ENCODE data around the gene FAM9A. TPM values are rescaled to one million over a fixed set of nuclear protein-coding genes. Genes with fewer than 3 reads are reported as not detected.
"Not testable (repeated sequence)": the region's sequence is repeated elsewhere in the genome, so short reads cannot be mapped to it uniquely, and the experiment has no call there.

FAM9A gene
- polyA plus RNA-seq, 3 donors, result not detected

DNA sequence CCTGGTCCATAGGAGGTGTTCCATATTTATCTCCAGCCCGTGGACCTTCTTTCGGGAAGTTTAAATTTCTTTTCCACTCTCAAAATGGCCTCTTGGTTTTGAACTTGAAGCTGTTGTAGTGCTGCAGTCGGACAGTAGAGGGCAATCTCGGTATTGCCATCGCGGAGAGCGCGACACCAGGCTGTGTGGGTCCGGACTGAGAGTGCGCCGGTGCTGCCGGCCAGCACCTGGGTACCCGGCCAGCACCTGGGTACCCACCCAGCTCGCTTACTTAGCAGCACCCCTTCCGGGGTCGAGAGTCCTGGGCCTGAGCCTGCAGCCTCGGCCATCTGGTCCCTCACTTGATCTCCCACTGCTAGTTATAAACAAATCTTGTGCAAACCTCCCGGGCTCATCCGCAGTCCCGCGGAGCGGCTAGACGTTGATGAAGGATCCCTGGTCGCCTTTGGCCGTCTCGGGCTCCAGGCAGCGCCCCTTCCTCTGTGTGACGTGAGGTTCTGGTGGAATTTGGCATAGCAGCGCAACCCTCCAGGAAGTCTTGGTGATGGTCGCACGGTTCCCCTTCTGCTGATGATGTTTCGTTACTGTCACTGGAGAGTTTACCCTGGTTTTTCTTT lies 18.0 kb downstream of the FAM9A start:
- peak overlapping the region; percentile 35 for H2AFZ ChIP-seq (ENCODE audit: insufficient read depth, low read depth, low read length, poor library complexity, severe bottlenecking)
- Mint-ChIP-seq H3K36me3 (no peaks in the 10 kb centered on the region), H3K4me3 (peak overlapping the region; percentile 48 to 81), H3K9me3 (peaks cover 0 to 6% (median 2%) of the 10 kb centered on the region in 7 donors), H3K27ac (no peak overlapping the region), H3K4me1 (peaks cover 4% of the 10 kb centered on the region), H3K27me3 (ENCODE audit: low read depth in 3 of 3) (peaks cover 2 to 10% (median 9%) of the 10 kb centered on the region in 3 donors)
- no peaks in the 10 kb centered on the region for H3K79me2 ChIP-seq (ENCODE audit: insufficient read depth, low read length)
- H3K27ac ChIP-seq (ENCODE audit: low read depth in 1 of 2, low read length in 2 of 2), result no peak overlapping the region
- H3K4me3 ChIP-seq (replicated peaks in 1 of 3; ENCODE audit: low read depth in 2 of 3, low read length in 3 of 3), result no peak overlapping the region
- no peak overlapping the region for H3K4me2 ChIP-seq (replicated peaks; ENCODE audit: extremely low read depth, low read length, poor library complexity, severe bottlenecking)
- intact Hi-C loops (cut with micrococcal nuclease), result no loop called here
- 65% methylated on average over 5 of the region's 32 CpGs for WGBS (ENCODE audit: insufficient coverage)
- no peaks in the 10 kb centered on the region for H3K36me3 ChIP-seq (replicated peaks in 1 of 2; ENCODE audit: control insufficient read depth in 1 of 2, insufficient read depth in 2 of 2, low read length in 2 of 2)
- no peaks in the 10 kb centered on the region for H4K20me1 ChIP-seq (ENCODE audit: insufficient read depth, low read length)
- DNase-seq, result peak in 2 of 3 donors; percentile 0 to 3
- H3K27me3 ChIP-seq (ENCODE audit: control insufficient read depth in 2 of 2, insufficient read depth in 2 of 2, low read length in 2 of 2), result no peaks in the 10 kb centered on the region
- no peaks in the 10 kb centered on the region for H3K4me1 ChIP-seq (ENCODE audit: control insufficient read depth in 1 of 2, insufficient read depth in 2 of 2, low read length in 2 of 2)
- peaks cover 4 to 8% of the 10 kb centered on the region in 2 donors for H3K9me3 ChIP-seq (replicated peaks in 1 of 2; ENCODE audit: control insufficient read depth in 1 of 2, insufficient read depth in 1 of 2, low read length in 2 of 2)
- no peak overlapping the region for H3K9ac ChIP-seq (ENCODE audit: insufficient read depth, low read length, poor library complexity, severe bottlenecking)
- TF ChIP-seq CTCF (IDR thresholded peaks at IDR 0.05), result peak; percentile 37

GRCh38 chrX:8782595-8782994 lies 18.6 kb downstream of the FAM9A start:
- no peak for DNase-seq
- Histone ChIP-seq H3K4me2 (replicated peaks; ENCODE audit: extremely low read depth, low read length, poor library complexity, severe bottlenecking) (no peak overlapping the region), H3K79me2 (ENCODE audit: insufficient read depth, low read length) (no peaks in the 10 kb centered on the region), H3K27ac (ENCODE audit: low read depth in 1 of 2, low read length in 2 of 2) (no peak overlapping the region), H3K4me1 (ENCODE audit: control insufficient read depth in 1 of 2, insufficient read depth in 2 of 2, low read length in 2 of 2) (no peaks in the 10 kb centered on the region), H3K9ac (ENCODE audit: insufficient read depth, low read length, poor library complexity, severe bottlenecking) (no peak overlapping the region), H2AFZ (ENCODE audit: insufficient read depth, low read depth, low read length, poor library complexity, severe bottlenecking) (peak overlapping the region; percentile 35), H3K36me3 (replicated peaks in 1 of 2; ENCODE audit: control insufficient read depth in 1 of 2, insufficient read depth in 2 of 2, low read length in 2 of 2) (no peaks in the 10 kb centered on the region), H3K4me3 (replicated peaks in 1 of 3; ENCODE audit: low read depth in 2 of 3, low read length in 3 of 3) (no peak overlapping the region), H3K9me3 (replicated peaks in 1 of 2; ENCODE audit: control insufficient read depth in 1 of 2, insufficient read depth in 1 of 2, low read length in 2 of 2) (peaks cover 4 to 8% of the 10 kb centered on the region in 2 donors), H3K27me3 (ENCODE audit: control insufficient read depth in 2 of 2, insufficient read depth in 2 of 2, low read length in 2 of 2) (no peaks in the 10 kb centered on the region), H4K20me1 (ENCODE audit: insufficient read depth, low read length) (no peaks in the 10 kb centered on the region)
- no peaks in the 10 kb centered on the region for H3K36me3 Mint-ChIP-seq
- H3K4me3 Mint-ChIP-seq, result no peak overlapping the region
- 96% methylated on average over 8 of the region's 9 CpGs for WGBS (ENCODE audit: insufficient coverage)
- H3K27me3 Mint-ChIP-seq (ENCODE audit: low read depth in 3 of 3), result peaks cover 2 to 12% (median 11%) of the 10 kb centered on the region in 3 donors
- H3K9me3 Mint-ChIP-seq, result peaks cover 0 to 6% (median 2%) of the 10 kb centered on the region in 7 donors
- peaks cover 4% of the 10 kb centered on the region for H3K4me1 Mint-ChIP-seq
- TF ChIP-seq CTCF (IDR thresholded peaks at IDR 0.05), result no peak
- intact Hi-C loops (cut with micrococcal nuclease), result no loop called here
- peak overlapping the region in 2 of 7 donors; percentile 25 to 26 for H3K27ac Mint-ChIP-seq

GRCh38 chrX:8781921-8782320 lies 19.3 kb downstream of the FAM9A start:
- H3K27me3 Mint-ChIP-seq (ENCODE audit: low read depth in 3 of 3), result peaks cover 0 to 12% (median 11%) of the 10 kb centered on the region in 3 donors
- H3K4me3 ChIP-seq (replicated peaks in 1 of 3; ENCODE audit: low read depth in 2 of 3, low read length in 3 of 3); H3K9me3 ChIP-seq (replicated peaks in 1 of 2; ENCODE audit: control insufficient read depth in 1 of 2, insufficient read depth in 1 of 2, low read length in 2 of 2); H3K9me3 Mint-ChIP-seq; H3K27me3 ChIP-seq (ENCODE audit: control insufficient read depth in 2 of 2, insufficient read depth in 2 of 2, low read length in 2 of 2); H3K9ac ChIP-seq (ENCODE audit: insufficient read depth, low read length, poor library complexity, severe bottlenecking); H3K4me1 ChIP-seq (ENCODE audit: control insufficient read depth in 1 of 2, insufficient read depth in 2 of 2, low read length in 2 of 2); DNase-seq; H4K20me1 ChIP-seq (ENCODE audit: insufficient read depth, low read length); H3K4me1 Mint-ChIP-seq; H3K27ac Mint-ChIP-seq; H3K27ac ChIP-seq (ENCODE audit: low read depth in 1 of 2, low read length in 2 of 2); H3K4me2 ChIP-seq (replicated peaks; ENCODE audit: extremely low read depth, low read length, poor library complexity, severe bottlenecking); intact Hi-C loops (cut with micrococcal nuclease); H3K79me2 ChIP-seq (ENCODE audit: insufficient read depth, low read length); H2AFZ ChIP-seq (ENCODE audit: insufficient read depth, low read depth, low read length, poor library complexity, severe bottlenecking); H3K36me3 ChIP-seq (replicated peaks in 1 of 2; ENCODE audit: control insufficient read depth in 1 of 2, insufficient read depth in 2 of 2, low read length in 2 of 2); H3K36me3 Mint-ChIP-seq; H3K4me3 Mint-ChIP-seq: not testable (repeated sequence)
- 92% methylated on average over 2 of the region's 4 CpGs for whole genome bisulfite sequencing (ENCODE audit: insufficient coverage)
